Endodermal cell (in vitro differentiated cells): ENCODE data around the gene GOT1. TPM values are rescaled to one million over a fixed set of nuclear protein-coding genes. Genes with fewer than 3 reads are reported as not detected.

Experiments
- DNase-seq: peaks from one replicate; pipeline ENCODE4 v3.0.0-alpha.2; 2017
- H3K27ac ChIP-seq: 2 replicates; pipeline ENCODE4 v1.5.1; 2013; ENCODE audit warnings: mild to moderate bottlenecking, low read depth, low read length, moderate library complexity
- H3K27me3 ChIP-seq: 2 replicates; pipeline ENCODE4 v1.6.1; 2013; ENCODE audit warnings: mild to moderate bottlenecking, low read length, moderate library complexity; ENCODE audit not compliant: insufficient read depth, control insufficient read depth, poor library complexity, severe bottlenecking
- H3K36me3 ChIP-seq: 2 replicates; pipeline ENCODE4 v1.7.0; 2013; ENCODE audit warnings: mild to moderate bottlenecking, low read length, moderate library complexity; ENCODE audit not compliant: control insufficient read depth, insufficient read depth
- H3K4me1 ChIP-seq: one replicate; pipeline ENCODE4 v1.7.0; 2013; ENCODE audit warnings: low read length; ENCODE audit not compliant: control insufficient read depth, insufficient read depth
- H3K4me3 ChIP-seq: 2 replicates; pipeline ENCODE4 v1.5.1; 2013; ENCODE audit warnings: mild to moderate bottlenecking, low read length, moderate library complexity
- H3K9ac ChIP-seq: 2 replicates; pipeline ENCODE4 v1.6.1; 2013; ENCODE audit warnings: mild to moderate bottlenecking, low read length, moderate library complexity; ENCODE audit not compliant: poor library complexity, severe bottlenecking; ENCODE audit errors: extremely low read depth
- H3K9me3 ChIP-seq: 2 replicates; pipeline ENCODE4 v1.6.1; 2013; ENCODE audit warnings: mild to moderate bottlenecking, low read length, moderate library complexity; ENCODE audit not compliant: control insufficient read depth
- H3K27ac Mint-ChIP-seq: 2 replicates; pipeline ENCODE4 v1.8.0; 2020; ENCODE audit warnings: mixed read lengths
- H3K27me3 Mint-ChIP-seq: 2 replicates; pipeline ENCODE4 v1.8.0; 2021; ENCODE audit warnings: mild to moderate bottlenecking, mixed read lengths; ENCODE audit not compliant: insufficient read depth
- H3K36me3 Mint-ChIP-seq: 2 replicates; pipeline ENCODE4 v1.8.0; 2020; ENCODE audit warnings: low read depth, mixed read lengths
- H3K4me1 Mint-ChIP-seq: 2 replicates; pipeline ENCODE4 v1.8.0; 2020; ENCODE audit warnings: mixed read lengths
- H3K4me3 Mint-ChIP-seq: 2 replicates; pipeline ENCODE4 v1.8.0; 2020; ENCODE audit warnings: mild to moderate bottlenecking, moderate library complexity, mixed read lengths
- H3K9me3 Mint-ChIP-seq: 2 replicates; pipeline ENCODE4 v1.8.0; 2020; ENCODE audit warnings: mild to moderate bottlenecking, mixed read lengths
- CTCF ChIP-seq: fragments of 200-600 bp; sonication (generic); conservative IDR thresholded peaks from 2 replicates; pipeline ENCODE4 v1.5.0; 2021; ENCODE audit warnings: antibody characterized with exemption, mild to moderate bottlenecking
- WGBS, 2 experiments: methylation state at CpG; one replicate each; pipeline versions ENCODE4 v1.1.5 to v1.1.7; 2013; ENCODE audit warnings: missing lambda C conversion rate in 2 of 2, mixed read lengths in 1 of 2; ENCODE audit not compliant: insufficient coverage in 1 of 2, insufficient read length in 1 of 2; 5-methylcytosine and 5-hydroxymethylcytosine counted together
- total RNA-seq, 2 donors: library from RNA; stranded (reverse); fragmentation: NEBNext Ultra II Directional in 1 of 2; extraction: Animal tissue kit (Norgen Biotek cat#: 25700) in 1 of 2; gene quantifications; 2 replicates in 1 of 2; 3 replicates in 1 of 2; pipeline ENCODE4 v1.2.1, GENCODE V29; 2021

The GOT1 gene
- total RNA-seq, 2 donors from 2014 or later, result 35.1 to 36.5 TPM

- Mint-ChIP-seq H3K36me3 (peaks cover 17% of the 10 kb centered on the region), H3K27ac (no peak overlapping the region), H3K9me3 (peaks cover 2% of the 10 kb centered on the region), H3K27me3 (peaks cover 3% of the 10 kb centered on the region), H3K4me1 (peaks cover 5% of the 10 kb centered on the region), H3K4me3 (no peak overlapping the region)
- Histone ChIP-seq H3K27me3 (no peaks in the 10 kb centered on the region), H3K36me3 (peaks cover 21% of the 10 kb centered on the region), H3K27ac (no peak overlapping the region), H3K9me3 (no peaks in the 10 kb centered on the region), H3K4me1 (no peaks in the 10 kb centered on the region), H3K4me3 (no peak overlapping the region), H3K9ac (no peak overlapping the region)
- no peak for TF ChIP-seq CTCF
- WGBS, 2 experiments, result 95% methylated on average over 1 of the region's 1 CpG; no CpG with 5 or more reads in 1 of the 2 experiments
- no peak for DNase-seq
Measured at GRCh38 chr10:99382176-99382575, 48.2 kb downstream of the GOT1 start.

DNA sequence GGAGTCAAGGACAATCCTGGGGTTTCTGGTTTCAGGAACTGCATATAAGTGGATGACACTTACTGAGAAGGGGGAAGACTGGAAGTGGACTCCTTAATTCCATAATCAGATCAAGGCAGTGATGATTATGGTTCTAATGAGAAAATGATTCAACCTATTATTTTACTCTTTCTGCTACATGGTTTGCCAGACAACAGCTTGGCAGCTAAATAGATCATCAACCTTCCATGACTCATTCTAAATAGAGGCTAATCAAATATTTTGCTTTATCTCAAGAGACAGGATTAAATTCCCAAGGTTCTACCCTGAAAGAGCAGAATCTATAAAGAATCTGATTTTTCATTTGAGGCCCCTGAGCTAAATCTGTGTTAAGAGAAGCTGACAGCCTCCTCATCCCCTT lies 55.0 kb downstream of the GOT1 start:
- peaks cover 23% of the 10 kb centered on the region for H3K36me3 ChIP-seq
- no peak overlapping the region for H3K4me3 ChIP-seq
- H3K27ac ChIP-seq, result no peak overlapping the region
- no peak overlapping the region for H3K9ac ChIP-seq
- Mint-ChIP-seq H3K27me3 (peaks cover 19% of the 10 kb centered on the region), H3K4me1 (peaks cover 9% of the 10 kb centered on the region), H3K36me3 (peaks cover 14% of the 10 kb centered on the region), H3K27ac (no peak overlapping the region), H3K4me3 (no peak overlapping the region), H3K9me3 (peaks cover 2% of the 10 kb centered on the region)
- DNase-seq, result no peak
- no peak for TF ChIP-seq CTCF
- no peaks in the 10 kb centered on the region for H3K9me3 ChIP-seq
- peaks cover 8% of the 10 kb centered on the region for H3K4me1 ChIP-seq
- H3K27me3 ChIP-seq, result peaks cover 5% of the 10 kb centered on the region

GRCh38 chr10:99374972-99375371 lies 55.5 kb downstream of the GOT1 start:
- peaks cover 19% of the 10 kb centered on the region for H3K27me3 Mint-ChIP-seq
- Histone ChIP-seq H3K36me3 (peaks cover 21% of the 10 kb centered on the region), H3K27me3 (peaks cover 5% of the 10 kb centered on the region), H3K4me3 (no peak overlapping the region), H3K27ac (no peak overlapping the region), H3K9me3 (no peaks in the 10 kb centered on the region), H3K9ac (no peak overlapping the region), H3K4me1 (peaks cover 13% of the 10 kb centered on the region)
- peaks cover 11% of the 10 kb centered on the region for H3K36me3 Mint-ChIP-seq
- H3K4me1 Mint-ChIP-seq, result peaks cover 13% of the 10 kb centered on the region
- no peak overlapping the region for H3K27ac Mint-ChIP-seq
- no peak for TF ChIP-seq CTCF
- 80 to 86% methylated on average over 3 of the region's 3 CpGs for WGBS, 2 experiments
- no peak for DNase-seq
- H3K4me3 Mint-ChIP-seq, result no peak overlapping the region
- H3K9me3 Mint-ChIP-seq, result peaks cover 2% of the 10 kb centered on the region
